Psoas muscle (tissue), 8 donors: ENCODE data around the gene KCNE3. TPM values are rescaled to one million over a fixed set of nuclear protein-coding genes. Genes with fewer than 3 reads are reported as not detected.

Experiments
- ATAC-seq, 4 donors: fragments of 200-7000 bp; cut with Tn5 transposase; one replicate each; pipeline ENCODE4 v1.9.1; 2020; ENCODE audit warnings: moderate library complexity in 3 of 4, mild to moderate bottlenecking in 2 of 4
- DNase-seq, 2 donors: peaks; one replicate each; pipeline ENCODE4 v3.0.0-alpha.2; 2020
- H3K27ac ChIP-seq: fragments of 200-600 bp; one replicate; pipeline ENCODE4 v1.8.0; 2022
- H3K27me3 ChIP-seq, 3 donors: fragments of 200-600 bp in 1 of 3; one replicate each; pipeline versions ENCODE4 v1.6.1 to v1.8.0; 2013 to 2022; ENCODE audit warnings: low read length in 2 of 3, mild to moderate bottlenecking in 2 of 3, moderate library complexity in 1 of 3; ENCODE audit not compliant: insufficient read depth in 3 of 3
- H3K36me3 ChIP-seq, 2 donors: fragments of 200-600 bp in 1 of 2; one replicate each; pipeline versions ENCODE4 v1.6.1 to v1.8.0; 2013 to 2022; ENCODE audit warnings: low read depth in 1 of 2, mild to moderate bottlenecking in 1 of 2, moderate library complexity in 1 of 2; ENCODE audit not compliant: insufficient read depth in 1 of 2
- H3K4me1 ChIP-seq: fragments of 200-600 bp; one replicate; pipeline ENCODE4 v1.8.0; 2022
- H3K4me3 ChIP-seq: fragments of 200-600 bp; one replicate; pipeline ENCODE4 v1.8.0; 2022; ENCODE audit warnings: mild to moderate bottlenecking
- H3K9me3 ChIP-seq: fragments of 200-600 bp; one replicate; pipeline ENCODE4 v1.8.0; 2022
- WGBS, 3 donors: extraction: QIAGEN DNeasy Blood & Tissue Kit; methylation state at CpG; one replicate each; pipeline versions ENCODE4 v1.1.6 to v1.1.7; 2013; 5-methylcytosine and 5-hydroxymethylcytosine counted together
- intact Hi-C, 2 donors: fragments of 100-400 bp; cut with DNase I; formaldehyde crosslinking; loops; one replicate each; pipeline versions ENCODE4 v1.11.0 to v1.14.2; 2022
- long read RNA-seq, 2 donors: library from polyadenylated mRNA; unstranded; transcript quantifications; one replicate each; pipeline ENCODE4 v2.0.0, GENCODE V29; 2021
- polyA plus RNA-seq, 3 donors: library from polyadenylated mRNA; stranded (reverse); fragments of 200-250 nt; gene quantifications; one replicate each; pipeline ENCODE4 v1.2.3, GENCODE V29; 2013
- total RNA-seq, 4 donors: library from RNA; stranded (reverse); fragmentation: NEBNext Ultra II Directional in 2 of 4; extraction: Animal tissue kit (Norgen Biotek cat#: 25700) in 2 of 4; gene quantifications; one replicate each; pipeline versions ENCODE4 v1.2.1 to v1.2.4, GENCODE V29; 2021 to 2023
- TF ChIP-seq, protein P1 (sequence below): fragments of 200-600 bp; IDR thresholded peaks from one replicate; pipeline ENCODE4 v1.8.0; 2022; ENCODE audit warnings: antibody characterized with exemption
- donor health status: healthy with polysubstance abuse.
- donor health status: DM: no; HTN: no; CAD: no; lungs with moderate emphysema.
- donor health status: Bipolar disorder and iron deficiency.
- donor health status: healthy.
- donor health status: DM: yes; HTN: yes; CAD: no.
- donor health status: DM: no; HTN: no; CAD: no.
- donor health status: DM: no; HTN: no; CAD: no.
- donor health status: DM: yes; HTN: yes; CAD: no.

The KCNE3 gene, protein sequence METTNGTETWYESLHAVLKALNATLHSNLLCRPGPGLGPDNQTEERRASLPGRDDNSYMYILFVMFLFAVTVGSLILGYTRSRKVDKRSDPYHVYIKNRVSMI
- total RNA-seq (1 to 10 TPM; 1.0 to 3.3 (median 1.4) TPM), polyA plus RNA-seq (under 1 TPM; 0.21 to 0.80 (median 0.72) TPM)
- long read RNA-seq, donor 1, partial matches to known transcripts: 0 of 2 reads
- long read RNA-seq, donor 1, other reads (novel, unspliced or antisense): 1 of 2 reads
- long read RNA-seq, donor 2: 0 reads

DNA sequence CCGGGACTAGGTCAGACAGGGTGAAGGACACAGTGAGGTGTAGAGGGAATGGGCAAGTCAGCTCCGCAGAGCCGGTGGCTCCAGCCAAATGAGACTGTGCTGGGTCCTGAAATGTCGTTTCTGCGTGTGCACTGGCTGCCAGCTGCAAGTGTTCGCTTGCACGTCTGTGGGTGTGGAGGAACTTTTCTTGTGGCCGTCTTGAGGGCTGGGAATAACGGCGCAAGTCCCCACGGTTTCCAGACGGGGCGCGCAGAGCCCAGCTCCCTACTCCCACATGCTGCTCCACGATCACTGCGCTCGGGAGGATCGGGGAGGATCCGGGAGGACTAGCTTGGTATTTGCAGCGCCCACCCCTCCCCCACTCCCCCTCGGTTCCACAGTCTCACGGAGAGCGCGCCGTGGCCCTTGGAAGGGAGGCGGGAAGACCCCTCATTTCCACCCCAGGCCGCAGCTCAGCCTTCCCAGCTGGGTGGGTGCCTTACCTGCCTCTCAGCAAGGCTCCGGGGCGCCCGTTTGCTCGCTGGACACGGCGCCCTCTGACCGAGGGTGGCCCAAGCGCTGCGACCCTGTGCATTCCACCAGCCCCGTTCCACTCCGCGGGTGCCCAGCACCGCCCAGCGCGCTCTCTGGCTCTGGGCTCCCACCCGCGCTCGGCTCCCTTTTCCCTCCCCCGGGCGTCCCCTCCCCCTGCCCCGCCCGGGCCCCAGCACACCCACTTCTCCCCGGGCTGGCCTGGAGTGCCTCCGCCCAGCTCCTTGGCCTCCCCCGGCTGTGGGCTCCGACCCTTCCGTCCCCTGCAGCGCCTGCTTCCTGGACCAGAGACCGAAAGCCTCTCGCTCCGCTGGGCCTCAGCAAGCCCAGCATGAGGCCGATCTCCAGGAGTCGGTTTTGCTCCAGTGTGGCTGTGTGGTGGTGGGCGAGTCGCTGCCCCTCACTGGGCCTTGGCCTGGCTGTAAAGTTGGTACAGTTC is at the start of gene KCNE3:
KCNE3 (minus strand) TSS at position 634 of the 970 bp plus-strand sequence. CDS start 9,986 bp downstream, outside the sequence.
- H3K4me3 ChIP-seq: peak within 1 kb of the TSS; percentile 79
- H3K9me3 ChIP-seq: no peaks in the 10 kb centered on the region
- intact Hi-C loops: no loop called here
- TF ChIP-seq, protein P1, sequence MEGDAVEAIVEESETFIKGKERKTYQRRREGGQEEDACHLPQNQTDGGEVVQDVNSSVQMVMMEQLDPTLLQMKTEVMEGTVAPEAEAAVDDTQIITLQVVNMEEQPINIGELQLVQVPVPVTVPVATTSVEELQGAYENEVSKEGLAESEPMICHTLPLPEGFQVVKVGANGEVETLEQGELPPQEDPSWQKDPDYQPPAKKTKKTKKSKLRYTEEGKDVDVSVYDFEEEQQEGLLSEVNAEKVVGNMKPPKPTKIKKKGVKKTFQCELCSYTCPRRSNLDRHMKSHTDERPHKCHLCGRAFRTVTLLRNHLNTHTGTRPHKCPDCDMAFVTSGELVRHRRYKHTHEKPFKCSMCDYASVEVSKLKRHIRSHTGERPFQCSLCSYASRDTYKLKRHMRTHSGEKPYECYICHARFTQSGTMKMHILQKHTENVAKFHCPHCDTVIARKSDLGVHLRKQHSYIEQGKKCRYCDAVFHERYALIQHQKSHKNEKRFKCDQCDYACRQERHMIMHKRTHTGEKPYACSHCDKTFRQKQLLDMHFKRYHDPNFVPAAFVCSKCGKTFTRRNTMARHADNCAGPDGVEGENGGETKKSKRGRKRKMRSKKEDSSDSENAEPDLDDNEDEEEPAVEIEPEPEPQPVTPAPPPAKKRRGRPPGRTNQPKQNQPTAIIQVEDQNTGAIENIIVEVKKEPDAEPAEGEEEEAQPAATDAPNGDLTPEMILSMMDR: no peak
- peak within 1 kb of the TSS; percentile 50 for H3K27ac ChIP-seq
- DNase-seq: peak; percentile 57 to 68
- no peaks in the 10 kb centered on the region for H3K27me3 ChIP-seq
- no peaks in the 10 kb centered on the region for H3K36me3 ChIP-seq
- H3K4me1 ChIP-seq: peaks cover 14% of the 10 kb centered on the region
- WGBS, 3 donors: 5 to 14% (median 6%) methylated on average over 48 to 62 of the region's 62 CpGs
- ATAC-seq: peak; percentile 59 to 88 (median 67)

DNA sequence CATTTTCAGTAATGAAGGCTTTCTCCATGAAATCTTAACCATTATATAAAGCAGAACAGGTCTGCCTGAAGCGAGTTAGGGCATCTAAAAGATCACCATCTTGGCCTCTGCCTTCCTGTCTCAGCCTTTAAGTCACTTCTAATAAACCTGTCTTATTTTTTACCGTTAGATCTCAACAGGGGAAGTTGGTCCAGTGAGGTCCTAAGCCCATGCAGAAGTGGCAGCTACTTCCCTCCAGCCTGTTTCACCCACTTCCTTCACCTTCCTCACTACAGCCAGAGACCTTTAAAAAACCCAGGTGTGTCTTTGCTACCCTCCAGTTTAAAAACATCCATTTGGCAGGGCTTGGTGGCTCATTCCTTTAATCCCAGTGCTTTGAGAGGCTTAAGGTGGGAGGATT is 40.2 kb upstream of the KCNE3 start:
- WGBS, 3 donors: 60 to 65% (median 61%) methylated on average over 2 of the region's 2 CpGs
- no peak overlapping the region for H3K27ac ChIP-seq
- TF ChIP-seq, protein P1: no peak
- intact Hi-C loops: no loop called here
- H3K4me1 ChIP-seq: no peaks in the 10 kb centered on the region
- H3K27me3 ChIP-seq: no peaks in the 10 kb centered on the region
- DNase-seq (no peak), ATAC-seq (no peak)
- no peaks in the 10 kb centered on the region for H3K9me3 ChIP-seq
- H3K36me3 ChIP-seq: no peaks in the 10 kb centered on the region
- H3K4me3 ChIP-seq: no peak overlapping the region

DNA sequence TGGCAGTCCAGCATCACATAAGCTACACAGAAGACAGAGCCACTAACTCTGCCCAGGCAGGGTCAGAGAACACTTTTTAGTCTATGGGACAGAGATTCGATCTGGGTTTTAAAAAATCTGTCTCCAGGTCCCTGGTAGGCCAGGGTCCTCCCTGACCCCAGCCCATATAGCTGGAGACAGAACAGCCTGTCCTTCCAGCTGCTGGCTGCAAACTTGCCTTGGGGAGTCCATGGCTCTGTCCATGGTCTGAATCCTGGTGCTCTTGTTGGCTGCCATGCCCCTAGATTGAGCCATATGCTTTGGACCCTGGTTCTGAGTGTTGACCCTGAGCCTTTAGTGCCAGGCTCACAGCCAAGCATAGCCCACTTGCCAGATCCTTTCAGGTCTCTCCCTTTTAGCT is 39.5 kb upstream of the KCNE3 start:
- ATAC-seq (no peak), DNase-seq (no peak)
- TF ChIP-seq, protein P1: no peak
- Histone ChIP-seq H3K4me1 (no peaks in the 10 kb centered on the region), H3K9me3 (no peaks in the 10 kb centered on the region), H3K4me3 (no peak overlapping the region), H3K36me3 (no peaks in the 10 kb centered on the region), H3K27ac (no peak overlapping the region), H3K27me3 (no peaks in the 10 kb centered on the region)
- WGBS, 3 donors: 77 to 96% (median 81%) methylated on average over 1 of the region's 1 CpG
- intact Hi-C loops: no loop called here

DNA sequence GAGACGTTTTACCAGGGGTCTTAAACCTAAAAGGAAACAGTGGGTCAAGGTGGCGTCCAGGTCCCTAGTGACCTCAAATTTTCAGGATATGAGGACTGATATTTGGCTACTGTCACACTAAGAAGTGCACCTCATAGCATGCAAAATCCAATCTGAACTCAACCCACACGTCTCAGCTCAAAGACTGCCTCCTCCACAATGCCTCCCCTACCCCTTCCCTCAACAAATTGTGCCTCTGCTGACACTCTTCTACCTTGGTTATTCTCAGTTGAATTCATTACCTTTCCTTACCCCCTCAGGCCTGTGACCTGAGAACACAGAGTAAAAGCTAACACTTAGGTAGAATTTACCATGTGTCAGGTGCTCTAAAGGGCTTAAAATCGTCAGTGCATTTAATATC is 38.6 kb upstream of the KCNE3 start:
- H3K4me1 ChIP-seq: no peaks in the 10 kb centered on the region
- intact Hi-C loops: no loop called here
- H3K36me3 ChIP-seq: no peaks in the 10 kb centered on the region
- H3K4me3 ChIP-seq: no peak overlapping the region
- TF ChIP-seq, protein P1: no peak
- DNase-seq (no peak), ATAC-seq (no peak)
- no peak overlapping the region for H3K27ac ChIP-seq
- H3K27me3 ChIP-seq: no peaks in the 10 kb centered on the region
- no peaks in the 10 kb centered on the region for H3K9me3 ChIP-seq
- 79 to 83% (median 83%) methylated on average over 4 of the region's 4 CpGs for WGBS, 3 donors
